HG03521 (cell line): Measurements from ENCODE around the gene CYP2E1.
A peak's percentile ranks its signal among the peaks of the same experiment; 100 is the strongest.
"Not testable (repeated sequence)": the region's sequence is repeated elsewhere in the genome, so short reads cannot be mapped to it uniquely, and the experiment has no call there.

ENCODE experiments used
- ATAC-seq: cut with Tn5 transposase; IDR thresholded peaks from one replicate; pipeline ENCODE4 v1.9.1; 2021; ENCODE audit warnings: mild to moderate bottlenecking, moderate library complexity; ENCODE audit not compliant: unreplicated experiment

Gene CYP2E1

GRCh38 chr10:133526957-133527588, at the start of gene CYP2E1:
CYP2E1 (plus strand) TSS chr10:133527363; CDS start chr10:133527396, 33 bp downstream.
- ATAC-seq, result no peak

GRCh38 chr10:133481086-133481643, 46.0 kb upstream of the CYP2E1 start:
- no peak for ATAC-seq

GRCh38 chr10:133481657-133482056, 45.5 kb upstream of the CYP2E1 start:
- ATAC-seq, result no peak

- ATAC-seq, result no peak
Measured at GRCh38 chr10:133484818-133485217, 42.3 kb upstream of the CYP2E1 start.

- no peak for ATAC-seq
Measured at GRCh38 chr10:133487085-133487484, 40.1 kb upstream of the CYP2E1 start.

GRCh38 chr10:133488354-133488753, 38.8 kb upstream of the CYP2E1 start:
- no peak for ATAC-seq

GRCh38 chr10:133489816-133490588, 37.2 kb upstream of the CYP2E1 start:
- ATAC-seq, result no peak

- not testable (repeated sequence) for ATAC-seq
Measured at GRCh38 chr10:133493562-133493961, 33.6 kb upstream of the CYP2E1 start.

- not testable (repeated sequence) for ATAC-seq
Measured at GRCh38 chr10:133497363-133497762, 29.8 kb upstream of the CYP2E1 start.

GRCh38 chr10:133499176-133499575, 28.0 kb upstream of the CYP2E1 start:
- not testable (repeated sequence) for ATAC-seq

- not testable (repeated sequence) for ATAC-seq
Measured at GRCh38 chr10:133500897-133501296, 26.3 kb upstream of the CYP2E1 start.

GRCh38 chr10:133509700-133510099, 17.5 kb upstream of the CYP2E1 start:
- no peak for ATAC-seq

- no peak for ATAC-seq
Measured at GRCh38 chr10:133511408-133511807, 15.8 kb upstream of the CYP2E1 start.

- no peak for ATAC-seq
Measured at GRCh38 chr10:133511907-133512528, 15.1 kb upstream of the CYP2E1 start.

GRCh38 chr10:133515471-133515870, 11.7 kb upstream of the CYP2E1 start:
- ATAC-seq, result no peak

GRCh38 chr10:133516057-133516456, 11.1 kb upstream of the CYP2E1 start:
- ATAC-seq, result no peak

GRCh38 chr10:133518517-133518916, 8.6 kb upstream of the CYP2E1 start:
- ATAC-seq, result not testable (repeated sequence)

- peak; percentile 90 for ATAC-seq
Measured at GRCh38 chr10:133520193-133520738, 6.9 kb upstream of the CYP2E1 start.

GRCh38 chr10:133523631-133524203, 3.4 kb upstream of the CYP2E1 start:
- no peak for ATAC-seq

GRCh38 chr10:133525444-133525843, 1.7 kb upstream of the CYP2E1 start:
- no peak for ATAC-seq

GRCh38 chr10:133527771-133528271, 658 bp downstream of the CYP2E1 start:
- ATAC-seq, result no peak
